CD4-positive, alpha-beta T cell (primary cell): Measurements from ENCODE around the gene ICAM5. TPM values are rescaled to one million over a fixed set of nuclear protein-coding genes. Genes with fewer than 3 reads are reported as not detected.

ENCODE experiments used
- ATAC-seq: fragments of 200-7000 bp; cut with Tn5 transposase; one replicate; pipeline ENCODE4 v1.10.0; 2022; ENCODE audit warnings: mild to moderate bottlenecking; ENCODE audit not compliant: poor library complexity
- CTCF ChIA-PET: fragments of 350-600 bp; sonication (Branson Sonifier 250); formaldehyde crosslinking; loops from one replicate; lab custom pipeline; 2021; ENCODE audit warnings: antibody characterized with exemption, inconsistent platforms; lab: Charles Lee
- POLR2A ChIA-PET: fragments of 350-600 bp; sonication (Branson Sonifier 250); formaldehyde crosslinking; loops from one replicate; lab custom pipeline; 2021; ENCODE audit warnings: antibody characterized with exemption, inconsistent platforms; lab: Charles Lee
- DNase-seq, 14 experiments: peaks; one replicate each; pipeline ENCODE4 v3.0.0-alpha.2; 2013 to 2020; ENCODE audit warnings: mixed read lengths in 2 of 14
- H3K27ac ChIP-seq, 2 donors: one replicate each; pipeline versions ENCODE4 v1.5.1 to v1.7.0; 2013; ENCODE audit warnings: low read length in 2 of 2, low read depth in 1 of 2, mild to moderate bottlenecking in 1 of 2
- H3K27me3 ChIP-seq, 2 experiments: 1 replicate in 1 of 2; 2 replicates in 1 of 2; pipeline versions ENCODE4 v1.6.1 to v1.7.0; 2013; ENCODE audit warnings: low read length in 2 of 2, control low read depth in 1 of 2, mild to moderate bottlenecking in 1 of 2, moderate library complexity in 1 of 2; ENCODE audit not compliant: insufficient read depth in 2 of 2, control insufficient read depth in 1 of 2
- H3K36me3 ChIP-seq: one replicate; pipeline ENCODE4 v1.6.1; 2013; ENCODE audit warnings: low read length, control low read depth; ENCODE audit not compliant: insufficient read depth
- H3K4me1 ChIP-seq: one replicate; pipeline ENCODE4 v1.6.1; 2013; ENCODE audit warnings: low read length, control low read depth; ENCODE audit not compliant: insufficient read depth
- H3K4me3 ChIP-seq: one replicate; pipeline ENCODE4 v1.5.1; 2013; ENCODE audit warnings: mild to moderate bottlenecking, low read length, moderate library complexity
- H3K9me3 ChIP-seq, 2 experiments: 1 replicate in 1 of 2; 2 replicates in 1 of 2; pipeline versions ENCODE4 v1.6.1 to v1.7.0; 2013; ENCODE audit warnings: low read length in 2 of 2, mild to moderate bottlenecking in 2 of 2, control low read depth in 1 of 2, moderate library complexity in 1 of 2; ENCODE audit not compliant: control insufficient read depth in 1 of 2, insufficient read depth in 1 of 2
- H3K27ac Mint-ChIP-seq: one replicate; pipeline ENCODE4 v1.8.0; 2020; ENCODE audit warnings: mixed read lengths
- H3K27me3 Mint-ChIP-seq: one replicate; pipeline ENCODE4 v1.8.0; 2021; ENCODE audit warnings: mixed read lengths
- H3K36me3 Mint-ChIP-seq: one replicate; pipeline ENCODE4 v1.8.0; 2021; ENCODE audit warnings: low read depth, mixed read lengths
- H3K4me1 Mint-ChIP-seq: one replicate; pipeline ENCODE4 v1.8.0; 2021; ENCODE audit warnings: low read depth, mixed read lengths
- H3K4me3 Mint-ChIP-seq: one replicate; pipeline ENCODE4 v1.8.0; 2020; ENCODE audit warnings: mild to moderate bottlenecking, mixed read lengths
- H3K9me3 Mint-ChIP-seq: one replicate; pipeline ENCODE4 v1.8.0; 2020; ENCODE audit warnings: mixed read lengths
- intact Hi-C, 2 experiments: fragments of 100-400 bp; cut with DNase I in 1 of 2; cut with micrococcal nuclease in 1 of 2; formaldehyde crosslinking; loops; one replicate each; pipeline versions ENCODE4 v1.15.1 to v1.9.0; 2023 to 2025; cut with DNase I, micrococcal nuclease
- total RNA-seq, 174 experiments: library from RNA in 2 of 174; stranded (reverse) in 2 of 174; gene quantifications; one replicate each; pipeline ENCODE4 v1.2.3 and lab custom pipeline; 2021 to 2026
- TF ChIP-seq, protein P1 (sequence below): fragments of 200-600 bp; IDR thresholded peaks from one replicate; pipeline ENCODE4 v1.8.0; 2022; ENCODE audit warnings: antibody characterized with exemption, mild to moderate bottlenecking

ICAM5 gene
- total RNA-seq, 2 experiments from 2014 or later = not detected

DNA sequence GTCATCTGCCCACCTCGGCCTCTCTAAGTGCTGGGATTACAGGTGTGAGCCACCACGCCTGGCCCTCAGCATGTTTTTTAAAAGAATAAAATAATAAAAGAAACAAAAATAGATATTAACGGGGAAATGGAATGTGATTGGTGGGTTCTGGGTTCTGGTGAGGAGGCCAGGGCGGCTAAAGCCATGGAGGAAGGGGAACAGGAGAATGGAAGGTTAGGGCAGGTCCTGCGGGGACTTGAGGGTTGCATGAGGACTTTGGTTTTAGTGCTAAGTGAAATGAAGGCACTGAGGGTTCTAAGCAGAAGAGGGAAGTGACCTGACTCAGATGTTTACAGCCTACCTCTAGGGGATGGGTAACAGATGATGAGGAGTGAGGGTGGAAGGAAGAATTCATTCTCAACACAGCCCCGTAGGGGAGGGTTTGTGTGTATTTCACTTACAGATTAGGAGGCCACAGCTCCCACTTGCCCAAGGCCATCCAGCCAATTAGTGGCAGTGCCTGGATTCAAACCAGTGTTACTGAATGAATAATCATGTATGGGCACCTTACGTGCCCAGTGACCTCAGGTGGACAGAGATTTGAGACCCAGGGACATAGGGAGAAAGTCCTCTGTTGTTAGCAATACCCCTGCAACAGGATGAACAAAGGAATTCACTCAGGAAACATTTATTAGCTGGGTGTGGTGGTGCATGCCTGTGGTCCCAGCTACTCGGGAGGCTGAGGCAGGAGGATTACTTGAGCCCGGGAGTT, 44.4 kb upstream of the ICAM5 start:
- Histone ChIP-seq H3K9me3 (no peaks in the 10 kb centered on the region), H3K36me3 (no peaks in the 10 kb centered on the region), H3K4me1 (peaks cover 5% of the 10 kb centered on the region), H3K27me3 (no peaks in the 10 kb centered on the region), H3K27ac (no peak overlapping the region), H3K4me3 (no peak overlapping the region)
- TF ChIP-seq, protein P1, sequence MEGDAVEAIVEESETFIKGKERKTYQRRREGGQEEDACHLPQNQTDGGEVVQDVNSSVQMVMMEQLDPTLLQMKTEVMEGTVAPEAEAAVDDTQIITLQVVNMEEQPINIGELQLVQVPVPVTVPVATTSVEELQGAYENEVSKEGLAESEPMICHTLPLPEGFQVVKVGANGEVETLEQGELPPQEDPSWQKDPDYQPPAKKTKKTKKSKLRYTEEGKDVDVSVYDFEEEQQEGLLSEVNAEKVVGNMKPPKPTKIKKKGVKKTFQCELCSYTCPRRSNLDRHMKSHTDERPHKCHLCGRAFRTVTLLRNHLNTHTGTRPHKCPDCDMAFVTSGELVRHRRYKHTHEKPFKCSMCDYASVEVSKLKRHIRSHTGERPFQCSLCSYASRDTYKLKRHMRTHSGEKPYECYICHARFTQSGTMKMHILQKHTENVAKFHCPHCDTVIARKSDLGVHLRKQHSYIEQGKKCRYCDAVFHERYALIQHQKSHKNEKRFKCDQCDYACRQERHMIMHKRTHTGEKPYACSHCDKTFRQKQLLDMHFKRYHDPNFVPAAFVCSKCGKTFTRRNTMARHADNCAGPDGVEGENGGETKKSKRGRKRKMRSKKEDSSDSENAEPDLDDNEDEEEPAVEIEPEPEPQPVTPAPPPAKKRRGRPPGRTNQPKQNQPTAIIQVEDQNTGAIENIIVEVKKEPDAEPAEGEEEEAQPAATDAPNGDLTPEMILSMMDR = no peak
- H3K36me3 Mint-ChIP-seq = no peaks in the 10 kb centered on the region
- H3K4me1 Mint-ChIP-seq = peaks cover 5% of the 10 kb centered on the region
- no peak for DNase-seq
- no peak overlapping the region for H3K4me3 Mint-ChIP-seq
- CTCF ChIA-PET = interaction anchor here (1.4 kb wide), 1 partner anchor 19 kb away, joined by 3 read pairs; no protein-coding TSS in a partner anchor
- no peak for ATAC-seq
- no peaks in the 10 kb centered on the region for H3K9me3 Mint-ChIP-seq
- H3K27me3 Mint-ChIP-seq = no peaks in the 10 kb centered on the region
- H3K27ac Mint-ChIP-seq = no peak overlapping the region
- POLR2A ChIA-PET = no interaction called here
- intact Hi-C loops = no loop called here

DNA sequence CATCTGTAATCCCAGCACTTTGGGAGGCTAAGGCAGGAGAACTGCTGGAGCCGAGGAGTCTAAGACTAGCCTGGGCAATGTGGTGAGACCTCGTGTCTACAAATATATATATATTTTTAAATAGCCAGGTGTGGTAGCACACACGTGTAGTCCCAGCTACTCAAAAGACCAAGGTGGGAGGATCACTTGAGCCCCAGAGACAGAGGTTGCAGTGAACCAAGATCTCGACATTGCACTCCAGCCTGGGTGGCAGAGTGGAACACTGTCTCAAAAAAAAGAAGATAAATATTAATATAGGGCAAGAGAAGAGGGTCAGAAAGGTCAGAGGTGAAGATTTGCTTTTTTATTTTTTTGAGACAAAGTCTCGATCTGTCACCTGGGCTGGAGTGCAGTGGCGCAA, 43.2 kb upstream of the ICAM5 start:
- no peaks in the 10 kb centered on the region for H3K9me3 Mint-ChIP-seq
- H3K4me3 Mint-ChIP-seq = no peak overlapping the region
- intact Hi-C loops = no loop called here
- no peaks in the 10 kb centered on the region for H3K27me3 Mint-ChIP-seq
- DNase-seq (no peak), ATAC-seq (no peak)
- Histone ChIP-seq H3K4me1 (peaks cover 15% of the 10 kb centered on the region), H3K9me3 (no peaks in the 10 kb centered on the region), H3K27ac (no peak overlapping the region), H3K4me3 (no peak overlapping the region), H3K27me3 (no peaks in the 10 kb centered on the region), H3K36me3 (no peaks in the 10 kb centered on the region)
- POLR2A ChIA-PET = no interaction called here
- H3K36me3 Mint-ChIP-seq = no peaks in the 10 kb centered on the region
- TF ChIP-seq, protein P1 = no peak
- peaks cover 6% of the 10 kb centered on the region for H3K4me1 Mint-ChIP-seq
- CTCF ChIA-PET = interaction anchor here (1.4 kb wide), 1 partner anchor 20 kb away, joined by 3 read pairs; no protein-coding TSS in a partner anchor
- H3K27ac Mint-ChIP-seq = no peak overlapping the region

DNA sequence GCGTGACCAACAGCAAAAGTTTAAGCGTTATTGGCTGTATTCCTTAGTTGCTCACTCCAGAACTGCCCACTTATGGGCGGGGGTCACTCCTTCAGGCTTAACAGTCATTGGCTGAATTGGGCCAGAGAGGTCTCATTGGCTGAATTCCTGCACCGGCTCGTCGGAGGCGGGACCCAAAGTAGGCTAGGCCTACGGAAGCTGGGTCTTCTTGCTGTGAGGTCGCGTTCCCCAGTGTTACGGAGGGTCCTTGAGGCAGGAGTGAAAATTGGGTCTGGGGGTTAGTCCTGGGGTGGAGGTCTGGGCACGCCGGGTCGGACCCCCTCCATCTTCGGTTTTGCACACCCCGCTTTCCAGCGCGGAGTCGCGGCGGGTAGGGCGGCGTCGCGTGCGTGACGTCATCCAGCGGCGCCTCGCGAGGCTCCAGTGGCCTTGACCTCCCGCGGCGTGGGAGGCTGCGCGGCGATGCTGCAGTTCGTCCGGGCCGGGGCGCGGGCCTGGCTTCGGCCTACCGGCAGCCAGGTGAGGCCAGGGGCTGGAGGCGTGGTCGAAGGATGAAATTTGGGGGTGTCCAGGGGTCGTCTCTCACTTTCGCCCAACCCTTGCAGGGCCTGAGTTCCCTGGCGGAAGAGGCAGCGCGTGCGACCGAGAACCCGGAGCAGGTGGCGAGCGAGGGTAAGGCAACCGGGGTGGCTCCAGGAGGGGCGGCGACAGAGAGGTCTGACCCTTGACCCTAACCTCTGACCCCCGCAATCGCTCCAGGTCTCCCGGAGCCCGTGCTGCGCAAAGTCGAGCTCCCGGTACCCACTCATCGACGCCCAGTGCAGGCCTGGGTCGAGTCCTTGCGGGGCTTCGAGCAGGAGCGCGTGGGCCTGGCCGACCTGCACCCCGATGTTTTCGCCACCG, 37.7 kb upstream of the ICAM5 start, which contains the start of gene MRPL4:
Gene MRPL4, plus strand, starts transcription at position 423 of the 903 bp plus-strand sequence. Its CDS starts 40 bp downstream, at position 463.
- H3K27ac ChIP-seq = peak within 1 kb of the TSS; percentile 52 to 73
- H3K27me3 ChIP-seq = no peaks in the 10 kb centered on the region
- CTCF ChIA-PET = interaction anchor here (1.3 to 1.4 kb wide), 2 partner anchors 17 to 23 kb away, joined by 3 to 6 read pairs; no protein-coding TSS in a partner anchor
- H3K36me3 ChIP-seq = peaks cover 29% of the 10 kb centered on the region
- ATAC-seq (peak; percentile 97), DNase-seq (peak; percentile 87 to 99 (median 94))
- Mint-ChIP-seq H3K4me3 (peak within 1 kb of the TSS; percentile 100), H3K9me3 (no peaks in the 10 kb centered on the region), H3K27me3 (no peaks in the 10 kb centered on the region), H3K4me1 (peaks cover 21% of the 10 kb centered on the region), H3K36me3 (peaks cover 48% of the 10 kb centered on the region), H3K27ac (peak within 1 kb of the TSS; percentile 98)
- POLR2A ChIA-PET = interaction anchor here (0.6 to 1.6 kb wide), 10 partner anchors 16 to 331 kb away, joined by 3 to 8 read pairs (median 3); partner anchors contain the start of genes ICAM1 and S1PR2
- H3K9me3 ChIP-seq = no peaks in the 10 kb centered on the region
- H3K4me3 ChIP-seq = peak within 1 kb of the TSS; percentile 86
- TF ChIP-seq, protein P1 = no peak
- intact Hi-C loops = loop anchor here (2.0 to 10.0 kb wide), 7 partner anchors 35 to 417 kb away; partner anchors contain the start of genes DNMT1 (in 1 of the 2), EIF3G (in 1 of the 2), PIN1 (in 1 of the 2) and PPAN (in 1 of the 2)
- peaks cover 27% of the 10 kb centered on the region for H3K4me1 ChIP-seq
